ENCODE data around the gene CDH13.

CDH13 gene

DNA sequence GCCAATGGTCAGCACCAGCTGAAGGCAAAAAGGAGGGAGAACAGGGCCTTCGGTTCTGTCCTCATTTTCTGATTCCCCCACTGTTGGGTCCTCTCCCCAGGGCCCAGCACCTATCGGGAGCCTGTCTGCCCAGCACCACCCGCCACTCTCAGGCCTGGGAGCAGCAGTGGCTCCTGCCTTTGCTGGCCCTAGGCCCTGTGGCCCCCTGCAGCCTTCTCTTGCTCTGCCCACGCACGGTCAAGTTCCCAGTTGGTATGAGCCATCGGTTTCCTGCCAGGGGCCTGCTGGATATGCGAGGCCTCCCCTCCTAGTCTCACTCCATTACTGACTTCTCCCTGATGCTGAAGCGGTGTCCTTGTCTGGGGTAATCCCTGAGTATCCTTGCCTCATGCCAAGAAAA, 1218.5 kb downstream of the CDH13 start:
- DNase-seq (ENCODE audit: low read depth, low spot score) = no peak
- H3K27me3 ChIP-seq (ENCODE audit: control insufficient read depth, insufficient read depth, low read length) = no peaks in the 10 kb centered on the region
- WGBS (ENCODE audit: insufficient coverage, insufficient read length) = no CpG with 5 or more reads among the region's 8 CpGs
- H3K9me3 ChIP-seq (ENCODE audit: control insufficient read depth, insufficient read depth, low read length) = no peaks in the 10 kb centered on the region
- no peaks in the 10 kb centered on the region for H3K36me3 ChIP-seq (ENCODE audit: control insufficient read depth, insufficient read depth, low read length)
- H3K4me3 ChIP-seq (ENCODE audit: low read length) = no peak overlapping the region
- no peak overlapping the region for H3K27ac ChIP-seq (ENCODE audit: low read length)
- H3K4me1 ChIP-seq (ENCODE audit: control insufficient read depth, insufficient read depth, low read length) = peaks cover 5% of the 10 kb centered on the region; the same call in 1 of the 2 replicates

DNA sequence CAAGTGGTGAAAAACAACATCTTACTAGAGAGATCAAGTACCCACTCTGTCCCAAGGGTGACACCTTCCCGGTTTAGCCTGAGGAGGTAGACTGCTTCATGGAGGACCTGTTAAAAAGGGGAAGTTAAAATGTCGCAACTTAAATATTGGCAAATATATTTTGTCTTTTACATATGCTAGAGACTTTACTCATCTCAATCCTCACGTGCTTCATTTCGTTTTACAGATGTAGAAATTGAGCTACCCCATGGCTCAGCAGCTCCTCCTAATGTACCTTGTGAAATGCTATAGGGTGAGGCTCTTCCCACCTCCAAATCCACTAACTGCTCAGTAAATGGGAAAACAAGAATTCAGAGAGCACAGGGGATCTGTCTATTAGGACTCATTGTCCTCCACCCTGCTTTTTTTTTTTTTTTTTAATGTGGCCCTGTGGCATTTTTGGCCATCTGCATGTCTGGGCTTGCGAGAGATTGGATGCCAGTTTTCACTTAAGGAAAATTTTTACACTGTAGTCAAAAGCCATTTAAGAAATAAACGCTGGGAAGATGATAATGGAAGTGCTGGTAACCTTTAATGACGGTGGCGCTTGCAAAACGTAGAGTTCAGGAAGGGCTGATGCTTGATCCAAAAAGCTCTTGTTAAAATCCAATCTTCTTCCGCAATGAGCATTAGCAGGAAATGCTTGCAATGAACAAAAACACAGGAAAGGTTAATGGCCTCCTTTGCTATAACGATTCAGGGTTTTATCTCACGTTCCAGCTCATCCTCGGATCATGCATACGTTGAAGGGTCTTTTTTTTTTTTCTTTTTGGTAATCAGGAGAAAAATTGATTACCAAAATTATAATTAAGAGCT, 1220.8 kb downstream of the CDH13 start:
- Histone ChIP-seq H3K9me3 (ENCODE audit: control insufficient read depth, insufficient read depth, low read length) (no peaks in the 10 kb centered on the region), H3K4me1 (ENCODE audit: control insufficient read depth, insufficient read depth, low read length) (peaks cover 5% of the 10 kb centered on the region; the same call in 1 of the 2 replicates), H3K27ac (ENCODE audit: low read length) (no peak overlapping the region), H3K4me3 (ENCODE audit: low read length) (no peak overlapping the region), H3K27me3 (ENCODE audit: control insufficient read depth, insufficient read depth, low read length) (no peaks in the 10 kb centered on the region), H3K36me3 (ENCODE audit: control insufficient read depth, insufficient read depth, low read length) (no peaks in the 10 kb centered on the region)
- WGBS (ENCODE audit: insufficient coverage, insufficient read length) = no CpG with 5 or more reads among the region's 14 CpGs
- DNase-seq (ENCODE audit: low read depth, low spot score) = no peak

DNA sequence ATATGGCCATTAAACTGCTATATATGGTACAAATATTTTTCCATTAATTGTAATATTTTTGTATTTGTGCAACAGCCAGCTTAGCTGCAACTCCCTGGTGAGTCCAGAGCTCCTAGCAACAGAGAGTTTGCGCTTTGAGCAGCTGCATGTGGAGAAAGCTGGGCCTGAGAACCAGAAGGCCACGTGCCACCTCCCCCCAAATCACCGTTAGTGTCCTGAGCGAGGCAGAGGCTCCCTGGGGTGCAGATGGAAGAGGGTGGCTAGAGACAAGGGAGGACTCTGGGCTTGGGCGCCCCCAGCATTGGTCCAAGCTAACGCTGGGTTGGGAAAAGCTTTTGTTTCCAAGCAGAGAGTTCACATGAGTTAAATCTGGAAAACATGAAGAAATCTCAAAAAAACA, 1222.7 kb downstream of the CDH13 start:
- Histone ChIP-seq H3K9me3 (ENCODE audit: control insufficient read depth, insufficient read depth, low read length) (no peaks in the 10 kb centered on the region), H3K27ac (ENCODE audit: low read length) (no peak overlapping the region), H3K4me1 (ENCODE audit: control insufficient read depth, insufficient read depth, low read length) (peaks cover 2% of the 10 kb centered on the region; the same call in 1 of the 2 replicates), H3K27me3 (ENCODE audit: control insufficient read depth, insufficient read depth, low read length) (no peaks in the 10 kb centered on the region), H3K4me3 (ENCODE audit: low read length) (no peak overlapping the region), H3K36me3 (ENCODE audit: control insufficient read depth, insufficient read depth, low read length) (no peaks in the 10 kb centered on the region)
- no peak for DNase-seq (ENCODE audit: low read depth, low spot score)
- no CpG with 5 or more reads among the region's 6 CpGs for WGBS (ENCODE audit: insufficient coverage, insufficient read length)
